ENCODE results near the gene GRIP1. TPM values are rescaled to one million over a fixed set of nuclear protein-coding genes. Genes with fewer than 3 reads are reported as not detected.

Gene GRIP1
- total and polyA plus RNA-seq, 2 donors (not counting 1 experiment from before 2014, with no cell fraction given), result 0.12 TPM; not detected in 1

- H2AFZ ChIP-seq (ENCODE audit: low read length), result no peak overlapping the region
- no peaks in the 10 kb centered on the region for H4K20me1 ChIP-seq (ENCODE audit: control insufficient read depth, extremely low read depth, insufficient read depth, low read length)
- H3K27me3 ChIP-seq (ENCODE audit: control insufficient read depth, insufficient read depth, low read length), result no peaks in the 10 kb centered on the region
- H3K9me3 ChIP-seq (ENCODE audit: control insufficient read depth, insufficient read depth, low read depth, low read length), result no peaks in the 10 kb centered on the region
- TF ChIP-seq, protein P1, sequence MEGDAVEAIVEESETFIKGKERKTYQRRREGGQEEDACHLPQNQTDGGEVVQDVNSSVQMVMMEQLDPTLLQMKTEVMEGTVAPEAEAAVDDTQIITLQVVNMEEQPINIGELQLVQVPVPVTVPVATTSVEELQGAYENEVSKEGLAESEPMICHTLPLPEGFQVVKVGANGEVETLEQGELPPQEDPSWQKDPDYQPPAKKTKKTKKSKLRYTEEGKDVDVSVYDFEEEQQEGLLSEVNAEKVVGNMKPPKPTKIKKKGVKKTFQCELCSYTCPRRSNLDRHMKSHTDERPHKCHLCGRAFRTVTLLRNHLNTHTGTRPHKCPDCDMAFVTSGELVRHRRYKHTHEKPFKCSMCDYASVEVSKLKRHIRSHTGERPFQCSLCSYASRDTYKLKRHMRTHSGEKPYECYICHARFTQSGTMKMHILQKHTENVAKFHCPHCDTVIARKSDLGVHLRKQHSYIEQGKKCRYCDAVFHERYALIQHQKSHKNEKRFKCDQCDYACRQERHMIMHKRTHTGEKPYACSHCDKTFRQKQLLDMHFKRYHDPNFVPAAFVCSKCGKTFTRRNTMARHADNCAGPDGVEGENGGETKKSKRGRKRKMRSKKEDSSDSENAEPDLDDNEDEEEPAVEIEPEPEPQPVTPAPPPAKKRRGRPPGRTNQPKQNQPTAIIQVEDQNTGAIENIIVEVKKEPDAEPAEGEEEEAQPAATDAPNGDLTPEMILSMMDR (conservative IDR thresholded peaks at IDR 0.05 in 1 of 2, IDR thresholded peaks at IDR 0.05 in 1 of 2; ENCODE audit: low read depth in 1 of 2, low read length in 2 of 2), result no peak
- TF ChIP-seq EZH2 (IDR thresholded peaks at IDR 0.05; ENCODE audit: low read length, missing control alignments), result no peak
- no peak overlapping the region for H3K4me2 ChIP-seq (ENCODE audit: extremely low read depth, insufficient read depth, low read length)
- no peak overlapping the region for H3K27ac ChIP-seq (ENCODE audit: insufficient read depth, low read length)
- H3K36me3 ChIP-seq (ENCODE audit: control insufficient read depth, insufficient read depth, low read length), result no peaks in the 10 kb centered on the region
- H3K79me2 ChIP-seq (ENCODE audit: control insufficient read depth, insufficient read depth, low read length), result no peaks in the 10 kb centered on the region
- no peak overlapping the region for H3K9ac ChIP-seq (ENCODE audit: insufficient read depth, low read length)
- no peaks in the 10 kb centered on the region for H3K4me1 ChIP-seq (ENCODE audit: control insufficient read depth, extremely low read depth, insufficient read depth, low read length)
- no peak overlapping the region for H3K4me3 ChIP-seq (replicated peaks in 1 of 4; ENCODE audit: control extremely low read depth in 1 of 4, insufficient read depth in 1 of 4, low read depth in 3 of 4, low read length in 4 of 4)
- peak in 1 of 2 donors; percentile 52 for DNase-seq (ENCODE audit: low read depth in 2 of 2)
Observed at GRCh38 chr12:66644151-66644550, 34.7 kb downstream of the GRIP1 start.

- H3K27me3 ChIP-seq (ENCODE audit: control insufficient read depth, insufficient read depth, low read length), result no peaks in the 10 kb centered on the region
- H3K9ac ChIP-seq (ENCODE audit: insufficient read depth, low read length), result no peak overlapping the region
- H3K9me3 ChIP-seq (ENCODE audit: control insufficient read depth, insufficient read depth, low read depth, low read length), result no peaks in the 10 kb centered on the region
- H3K4me3 ChIP-seq (replicated peaks in 1 of 4; ENCODE audit: control extremely low read depth in 1 of 4, insufficient read depth in 1 of 4, low read depth in 3 of 4, low read length in 4 of 4), result no peak overlapping the region
- TF ChIP-seq, protein P1 (conservative IDR thresholded peaks at IDR 0.05 in 1 of 2, IDR thresholded peaks at IDR 0.05 in 1 of 2; ENCODE audit: low read depth in 1 of 2, low read length in 2 of 2), result no peak
- no peak for TF ChIP-seq EZH2 (IDR thresholded peaks at IDR 0.05; ENCODE audit: low read length, missing control alignments)
- no peak overlapping the region for H3K27ac ChIP-seq (ENCODE audit: insufficient read depth, low read length)
- no peak overlapping the region for H2AFZ ChIP-seq (ENCODE audit: low read length)
- no peaks in the 10 kb centered on the region for H4K20me1 ChIP-seq (ENCODE audit: control insufficient read depth, extremely low read depth, insufficient read depth, low read length)
- H3K4me1 ChIP-seq (ENCODE audit: control insufficient read depth, extremely low read depth, insufficient read depth, low read length), result no peaks in the 10 kb centered on the region
- peak in 1 of 2 donors; percentile 27 for DNase-seq (ENCODE audit: low read depth in 2 of 2)
- H3K36me3 ChIP-seq (ENCODE audit: control insufficient read depth, insufficient read depth, low read length), result no peaks in the 10 kb centered on the region
- H3K4me2 ChIP-seq (ENCODE audit: extremely low read depth, insufficient read depth, low read length), result no peak overlapping the region
- H3K79me2 ChIP-seq (ENCODE audit: control insufficient read depth, insufficient read depth, low read length), result no peaks in the 10 kb centered on the region
Observed at GRCh38 chr12:66640691-66641460, 38.0 kb downstream of the GRIP1 start.

DNA sequence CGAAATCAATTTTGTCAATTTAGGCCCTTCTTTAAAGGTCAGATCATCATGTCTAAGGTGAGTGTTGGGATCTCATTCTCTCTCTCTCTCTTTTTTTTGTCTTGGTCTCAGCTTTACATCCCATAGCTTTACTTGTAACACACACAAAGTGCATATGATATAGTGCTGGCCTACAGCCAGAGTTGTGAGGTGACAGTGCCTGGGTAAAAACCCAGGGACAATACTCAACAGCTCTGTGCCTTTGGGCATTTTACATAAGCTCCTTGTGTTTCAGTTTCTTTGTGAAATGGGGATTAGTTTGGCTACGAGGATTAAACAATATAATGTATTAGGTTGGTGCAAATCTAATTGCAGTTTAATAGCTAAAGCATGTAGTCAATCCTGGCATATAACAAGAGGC, 40.2 kb downstream of the GRIP1 start:
- no peak overlapping the region for H3K4me3 ChIP-seq (replicated peaks in 1 of 4; ENCODE audit: control extremely low read depth in 1 of 4, insufficient read depth in 1 of 4, low read depth in 3 of 4, low read length in 4 of 4)
- no peak overlapping the region for H3K27ac ChIP-seq (ENCODE audit: insufficient read depth, low read length)
- H3K9ac ChIP-seq (ENCODE audit: insufficient read depth, low read length), result no peak overlapping the region
- H3K4me1 ChIP-seq (ENCODE audit: control insufficient read depth, extremely low read depth, insufficient read depth, low read length), result no peaks in the 10 kb centered on the region
- no peak overlapping the region for H3K4me2 ChIP-seq (ENCODE audit: extremely low read depth, insufficient read depth, low read length)
- no peak for TF ChIP-seq EZH2 (IDR thresholded peaks at IDR 0.05; ENCODE audit: low read length, missing control alignments)
- TF ChIP-seq, protein P1 (conservative IDR thresholded peaks at IDR 0.05 in 1 of 2, IDR thresholded peaks at IDR 0.05 in 1 of 2; ENCODE audit: low read depth in 1 of 2, low read length in 2 of 2), result no peak
- DNase-seq (ENCODE audit: low read depth in 2 of 2), result no peak
- no peaks in the 10 kb centered on the region for H3K27me3 ChIP-seq (ENCODE audit: control insufficient read depth, insufficient read depth, low read length)
- no peaks in the 10 kb centered on the region for H3K36me3 ChIP-seq (ENCODE audit: control insufficient read depth, insufficient read depth, low read length)
- H3K9me3 ChIP-seq (ENCODE audit: control insufficient read depth, insufficient read depth, low read depth, low read length), result no peaks in the 10 kb centered on the region
- H4K20me1 ChIP-seq (ENCODE audit: control insufficient read depth, extremely low read depth, insufficient read depth, low read length), result no peaks in the 10 kb centered on the region
- no peak overlapping the region for H2AFZ ChIP-seq (ENCODE audit: low read length)
- H3K79me2 ChIP-seq (ENCODE audit: control insufficient read depth, insufficient read depth, low read length), result no peaks in the 10 kb centered on the region
